NCI-H748 (cell line): ENCODE results near the gene SKOR1.

Experiments
- DNase-seq: peaks from one replicate; lab custom pipeline; 2025; ENCODE audit not compliant: unreplicated experiment; lab: John Stamatoyannopoulos, UW

Gene SKOR1

GRCh38 chr15:67850994-67851571, 25.8 kb downstream of the SKOR1 start:
- DNase-seq = no peak

GRCh38 chr15:67852418-67852817, 27.1 kb downstream of the SKOR1 start:
- no peak for DNase-seq

GRCh38 chr15:67853454-67853853, 28.1 kb downstream of the SKOR1 start:
- no peak for DNase-seq

GRCh38 chr15:67854358-67854757, 29.0 kb downstream of the SKOR1 start:
- DNase-seq = no peak

GRCh38 chr15:67855842-67856241, 30.5 kb downstream of the SKOR1 start:
- no peak for DNase-seq

GRCh38 chr15:67857220-67857619, 31.9 kb downstream of the SKOR1 start:
- DNase-seq = no peak

GRCh38 chr15:67859331-67859946, 34.1 kb downstream of the SKOR1 start:
- no peak for DNase-seq

GRCh38 chr15:67861983-67862382, 36.7 kb downstream of the SKOR1 start:
- no peak for DNase-seq

GRCh38 chr15:67862750-67863441, 37.6 kb downstream of the SKOR1 start:
- no peak for DNase-seq

- DNase-seq = peak; percentile 85
These were observed 38.2 kb downstream of the SKOR1 start for GRCh38 chr15:67863442-67863987.

GRCh38 chr15:67865331-67865730, 40.0 kb downstream of the SKOR1 start:
- DNase-seq = no peak

- no peak for DNase-seq
These were observed 40.5 kb downstream of the SKOR1 start for GRCh38 chr15:67865766-67866165.

GRCh38 chr15:67869701-67870100, 44.4 kb downstream of the SKOR1 start:
- no peak for DNase-seq

GRCh38 chr15:67870868-67871408, 45.6 kb downstream of the SKOR1 start:
- no peak for DNase-seq

GRCh38 chr15:67873777-67874176, 48.5 kb downstream of the SKOR1 start:
- no peak for DNase-seq

GRCh38 chr15:67878712-67879206, 53.5 kb downstream of the SKOR1 start:
- no peak for DNase-seq

- no peak for DNase-seq
These were observed 54.3 kb downstream of the SKOR1 start for GRCh38 chr15:67879440-67880129.

GRCh38 chr15:67880651-67881182, 55.4 kb downstream of the SKOR1 start:
- no peak for DNase-seq

- no peak for DNase-seq
These were observed 57.4 kb downstream of the SKOR1 start for GRCh38 chr15:67882487-67883233.

GRCh38 chr15:67883234-67883773, 58.0 kb downstream of the SKOR1 start:
- no peak for DNase-seq
